HCT116 (cell line): ENCODE data around the gene ERMP1. TPM values are rescaled to one million over a fixed set of nuclear protein-coding genes. Genes with fewer than 3 reads are reported as not detected.

Source experiments
- ATAC-seq: fragments of 200-7000 bp; cut with Tn5 transposase; 2 replicates; pipeline ENCODE4 v1.9.1; 2020; ENCODE audit warnings: mild to moderate bottlenecking, moderate library complexity
- BruUV-seq: library from RNA; stranded (reverse); fragments of 400-500 nt; replicated peaks from 2 replicates; lab custom pipeline; 2021; lab: Mats Ljungman, UMichigan
- CTCF ChIA-PET: fragments of 300-600 bp; sonication (Branson Sonifier 250); formaldehyde crosslinking; loops from one replicate; lab custom pipeline; 2021; ENCODE audit warnings: antibody characterized with exemption; lab: Charles Lee
- POLR2A ChIA-PET: fragments of 300-600, 350-600 bp; sonication (Branson Sonifier 250); formaldehyde crosslinking; loops from one replicate; lab custom pipeline; 2021; ENCODE audit warnings: antibody characterized with exemption; lab: Charles Lee
- RAD21 ChIA-PET, 2 experiments: fragments of 300-600 bp; sonication (Branson Sonifier 250); formaldehyde crosslinking; loops; one replicate each; lab custom pipeline; 2023; ENCODE audit warnings: low total read pairs in 2 of 2; ENCODE audit not compliant: uncharacterized antibody in 2 of 2, unreplicated experiment in 2 of 2, low non-redundant PET in 1 of 2; lab: Charles Lee
- DNase-seq: peaks from one replicate; pipeline ENCODE4 v3.0.0-alpha.2; 2010; ENCODE audit warnings: low read depth, low spot score
- H2AFZ ChIP-seq: fragments of 200-600 bp; shearing (Covaris generic), sonication (generic); 2 replicates; pipeline ENCODE4 v1.6.1; 2017; ENCODE audit warnings: low read depth, mixed run types, mixed read lengths, antibody characterized with exemption, low read length; ENCODE audit not compliant: poor library complexity, severe bottlenecking
- H3K27ac ChIP-seq: 2 replicates; pipeline ENCODE4 v1.5.1; 2012; ENCODE audit warnings: low read depth, low read length
- H3K27me3 ChIP-seq: fragments of 200-600 bp; sonication (generic); 2 replicates; pipeline ENCODE4 v1.6.1; 2016; ENCODE audit warnings: mixed run types, low read length, mixed read lengths; ENCODE audit not compliant: insufficient read depth
- H3K36me3 ChIP-seq, 2 experiments: fragments of 200-500 bp in 1 of 2; fragments of 200-600 bp in 1 of 2; sonication (Bioruptor generic) in 1 of 2; sonication (generic) in 1 of 2; 2 replicates each; pipeline versions ENCODE4 v1.5.1 to v1.6.1; 2014 to 2016; ENCODE audit warnings: low read length in 2 of 2, inconsistent platforms in 1 of 2, mixed read lengths in 1 of 2, mixed run types in 1 of 2; ENCODE audit not compliant: insufficient read depth in 2 of 2, control insufficient read depth in 1 of 2
- H3K4me1 ChIP-seq, 2 experiments: fragments of 200-600 bp in 1 of 2; sonication (generic) in 1 of 2; 2 replicates each; pipeline versions ENCODE4 v1.5.1 to v1.6.1; 2012 to 2017; ENCODE audit warnings: low read length in 2 of 2, inconsistent platforms in 1 of 2, mild to moderate bottlenecking in 1 of 2, mixed read lengths in 1 of 2, mixed run types in 1 of 2, moderate library complexity in 1 of 2; ENCODE audit not compliant: insufficient read depth in 2 of 2, control insufficient read depth in 1 of 2
- H3K4me2 ChIP-seq: fragments of 200-600 bp; sonication (generic); 2 replicates; pipeline ENCODE4 v1.6.1; 2017; ENCODE audit warnings: mixed run types, low read length, mixed read lengths
- H3K4me3 ChIP-seq, 2 experiments: fragments of 200-600 bp in 1 of 2; sonication (generic) in 1 of 2; replicated peaks in 1 of 2; 2 replicates each; pipeline ENCODE4 v1.5.1; 2011 to 2016; ENCODE audit warnings: low read length in 2 of 2, control low read depth in 1 of 2, low read depth in 1 of 2, mild to moderate bottlenecking in 1 of 2, mixed read lengths in 1 of 2, mixed run types in 1 of 2
- H3K79me2 ChIP-seq: fragments of 200-600 bp; sonication (generic); 2 replicates; pipeline ENCODE4 v1.6.1; 2017; ENCODE audit warnings: mild to moderate bottlenecking, mixed run types, low read length, moderate library complexity, mixed read lengths; ENCODE audit not compliant: insufficient read depth
- H3K9ac ChIP-seq: fragments of 200-600 bp; sonication (generic); 2 replicates; pipeline ENCODE4 v1.6.1; 2016; ENCODE audit warnings: low read length, mixed read lengths
- H3K9me2 ChIP-seq: fragments of 200-600 bp; sonication (generic), shearing (Covaris generic); 2 replicates; pipeline ENCODE4 v1.6.1; 2017; ENCODE audit warnings: mixed run types, mild to moderate bottlenecking, moderate library complexity; ENCODE audit not compliant: insufficient read depth
- H3K9me3 ChIP-seq, 2 experiments: fragments of 200-500 bp in 1 of 2; fragments of 200-600 bp in 1 of 2; sonication (Bioruptor generic) in 1 of 2; sonication (generic) in 1 of 2; 2 replicates each; pipeline ENCODE4 v1.6.1; 2014 to 2017; ENCODE audit warnings: low read length in 2 of 2, mixed read lengths in 2 of 2, inconsistent platforms in 1 of 2, low read depth in 1 of 2, mild to moderate bottlenecking in 1 of 2, mixed run types in 1 of 2, moderate library complexity in 1 of 2; ENCODE audit not compliant: control insufficient read depth in 1 of 2, insufficient read depth in 1 of 2
- H4K20me1 ChIP-seq: fragments of 200-600 bp; sonication (generic), shearing (Covaris generic); 2 replicates; pipeline ENCODE4 v1.6.1; 2017; ENCODE audit warnings: mixed run types, mild to moderate bottlenecking, moderate library complexity; ENCODE audit not compliant: insufficient read depth
- ATF3 ChIP-seq: IDR thresholded peaks from 2 replicates; pipeline ENCODE4 v1.6.1; 2012
- CBX3 ChIP-seq: IDR thresholded peaks from 2 replicates; pipeline ENCODE4 v1.6.1; 2012; ENCODE audit warnings: low read depth
- EGR1 ChIP-seq: IDR thresholded peaks from 2 replicates; pipeline ENCODE4 v1.6.1; 2012; ENCODE audit warnings: low read depth
- EZH2 ChIP-seq: fragments of 200-600 bp; sonication (generic); IDR thresholded peaks from 2 replicates; pipeline ENCODE4 v1.6.1; 2017; ENCODE audit warnings: antibody characterized with exemption, mixed run types
- FOSL1 ChIP-seq: IDR thresholded peaks from 2 replicates; pipeline ENCODE4 v1.6.1; 2012; ENCODE audit warnings: low read depth
- JUND ChIP-seq: IDR thresholded peaks from 2 replicates; pipeline ENCODE4 v1.6.1; 2012
- POLR2A ChIP-seq: IDR thresholded peaks from 2 replicates; pipeline ENCODE4 v1.7.0; 2011; ENCODE audit warnings: borderline replicate concordance; ENCODE audit not compliant: insufficient read depth, insufficient read length; ENCODE audit errors: extremely low read depth
- SIN3A ChIP-seq: IDR thresholded peaks from 2 replicates; pipeline ENCODE4 v1.6.1; 2012; ENCODE audit warnings: low read depth
- SP1 ChIP-seq: IDR thresholded peaks from 2 replicates; pipeline ENCODE4 v1.6.1; 2012; ENCODE audit warnings: low read depth
- SRF ChIP-seq: IDR thresholded peaks from 2 replicates; pipeline ENCODE4 v1.6.1; 2012; ENCODE audit warnings: low read depth
- TCF7L2 ChIP-seq: IDR thresholded peaks from 2 replicates; pipeline ENCODE4 v1.7.0; 2011; ENCODE audit warnings: borderline replicate concordance, inconsistent platforms; ENCODE audit not compliant: insufficient read depth, insufficient read length; ENCODE audit errors: extremely low read depth
- YY1 ChIP-seq: IDR thresholded peaks from 2 replicates; pipeline ENCODE4 v1.6.1; 2011; ENCODE audit warnings: low read length, low read depth, moderate library complexity, mild to moderate bottlenecking; ENCODE audit not compliant: insufficient replicate concordance; ENCODE audit errors: extremely low read depth
- ZFX ChIP-seq: fragments of 450-650 bp; IDR thresholded peaks from 2 replicates; pipeline ENCODE4 v1.6.1; 2017
- ZNF274 ChIP-seq: fragments of 200-500 bp; sonication (Bioruptor generic); IDR thresholded peaks from 2 replicates; pipeline ENCODE4 v1.6.1; 2014; ENCODE audit warnings: mild to moderate bottlenecking, low read depth, low read length, inconsistent platforms
- intact Hi-C: fragments of 100-400 bp; cut with micrococcal nuclease; formaldehyde crosslinking; loops from 2 replicates; pipeline ENCODE4 v1.10.0; 2022
- total RNA-seq: library from RNA; stranded (reverse); gene quantifications from one replicate; pipeline ENCODE4 v1.2.1, GENCODE V29; 2021; ENCODE audit not compliant: unreplicated experiment
- TF ChIP-seq, protein P1 (sequence below): IDR thresholded peaks from 2 replicates; pipeline ENCODE4 v1.6.1; 2011; ENCODE audit warnings: mild to moderate bottlenecking, low read length, moderate library complexity; ENCODE audit not compliant: insufficient replicate concordance; ENCODE audit errors: extremely low read depth

ERMP1 gene
- total RNA-seq, 1 experiment from 2014 or later = 29.9 TPM

DNA sequence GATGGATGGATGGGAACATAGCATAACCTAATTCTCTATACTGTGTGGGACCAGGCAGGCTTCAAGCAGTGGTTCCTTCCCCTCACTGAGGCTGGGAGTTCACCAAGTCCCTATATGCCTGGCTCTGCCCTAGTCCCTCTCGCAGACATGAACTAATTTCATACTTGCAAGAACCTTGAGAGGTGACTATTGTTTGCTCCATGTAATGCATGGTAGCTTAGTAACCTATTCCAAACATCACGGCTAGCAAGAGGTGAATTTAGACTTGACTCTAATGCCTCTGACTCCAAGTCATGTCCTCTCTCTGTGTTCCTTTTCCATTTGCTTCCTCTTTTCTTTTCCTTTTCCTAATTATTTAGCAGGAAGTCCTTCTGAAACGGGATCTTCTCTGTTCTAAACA lies 25.9 kb upstream of the ERMP1 start:
- no peak for ATAC-seq
- Histone ChIP-seq H3K4me2 (no peak overlapping the region), H3K27ac (no peak overlapping the region), H3K36me3 (no peaks in the 10 kb centered on the region), H3K9ac (no peak overlapping the region)
- CTCF ChIA-PET = interaction anchor here (0.8 kb wide), 1 partner anchor 26 kb away, joined by 3 read pairs; the partner anchor contains the start of gene ERMP1
- no peak for DNase-seq
- no peak for TF ChIP-seq SIN3A
- TF ChIP-seq ATF3 = no peak
- TF ChIP-seq YY1 = no peak
- no peak for TF ChIP-seq ZFX
- no peak for TF ChIP-seq TCF7L2
- TF ChIP-seq POLR2A = no peak
- TF ChIP-seq, protein P1, sequence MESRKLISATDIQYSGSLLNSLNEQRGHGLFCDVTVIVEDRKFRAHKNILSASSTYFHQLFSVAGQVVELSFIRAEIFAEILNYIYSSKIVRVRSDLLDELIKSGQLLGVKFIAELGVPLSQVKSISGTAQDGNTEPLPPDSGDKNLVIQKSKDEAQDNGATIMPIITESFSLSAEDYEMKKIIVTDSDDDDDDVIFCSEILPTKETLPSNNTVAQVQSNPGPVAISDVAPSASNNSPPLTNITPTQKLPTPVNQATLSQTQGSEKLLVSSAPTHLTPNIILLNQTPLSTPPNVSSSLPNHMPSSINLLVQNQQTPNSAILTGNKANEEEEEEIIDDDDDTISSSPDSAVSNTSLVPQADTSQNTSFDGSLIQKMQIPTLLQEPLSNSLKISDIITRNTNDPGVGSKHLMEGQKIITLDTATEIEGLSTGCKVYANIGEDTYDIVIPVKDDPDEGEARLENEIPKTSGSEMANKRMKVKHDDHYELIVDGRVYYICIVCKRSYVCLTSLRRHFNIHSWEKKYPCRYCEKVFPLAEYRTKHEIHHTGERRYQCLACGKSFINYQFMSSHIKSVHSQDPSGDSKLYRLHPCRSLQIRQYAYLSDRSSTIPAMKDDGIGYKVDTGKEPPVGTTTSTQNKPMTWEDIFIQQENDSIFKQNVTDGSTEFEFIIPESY = no peak
- TF ChIP-seq CBX3 = no peak
- no peak for TF ChIP-seq EZH2
- no peak for TF ChIP-seq FOSL1
- no peak for TF ChIP-seq SP1
- TF ChIP-seq SRF = no peak
- no peak for TF ChIP-seq EGR1
- TF ChIP-seq ZNF274 = no peak
- no peak for TF ChIP-seq JUND
- TF ChIP-seq, all 23 proteins: peak for 0
- ChIA-PET POLR2A (no interaction called here), RAD21 (no interaction called here)
- BruUV-seq = no TSS peak
- H4K20me1 ChIP-seq = no peaks in the 10 kb centered on the region
- H3K4me1 ChIP-seq = no peaks in the 10 kb centered on the region
- no peaks in the 10 kb centered on the region for H3K79me2 ChIP-seq
- H3K9me3 ChIP-seq = no peaks in the 10 kb centered on the region
- no peak overlapping the region for H2AFZ ChIP-seq
- H3K4me3 ChIP-seq = no peak overlapping the region
- no peaks in the 10 kb centered on the region for H3K9me2 ChIP-seq
- H3K27me3 ChIP-seq = no peaks in the 10 kb centered on the region
- intact Hi-C loops = no loop called here
